H9 (cell line): ENCODE results near the gene TMEM201. TPM values are rescaled to one million over a fixed set of nuclear protein-coding genes. Genes with fewer than 3 reads are reported as not detected.

Source experiments
- DNase-seq: peaks from one replicate; pipeline ENCODE4 v3.0.0-alpha.2; 2017
- H2AFZ ChIP-seq: one replicate; pipeline ENCODE4 v1.6.1; 2013; ENCODE audit warnings: mild to moderate bottlenecking, low read length, control low read depth, moderate library complexity
- H2AK5ac ChIP-seq: 2 replicates; pipeline ENCODE4 v1.6.1; 2013; ENCODE audit warnings: low read length, control low read depth, mixed read lengths; ENCODE audit not compliant: insufficient read length
- H2BK120ac ChIP-seq: one replicate; pipeline ENCODE4 v1.6.1; 2013; ENCODE audit warnings: low read depth, mild to moderate bottlenecking, low read length, control low read depth, inconsistent platforms; ENCODE audit not compliant: poor library complexity, severe bottlenecking
- H2BK12ac ChIP-seq: 2 replicates; pipeline ENCODE4 v1.6.1; 2013; ENCODE audit warnings: low read length, control low read depth, mixed read lengths, low read depth; ENCODE audit not compliant: insufficient read length
- H2BK15ac ChIP-seq: 2 replicates; pipeline ENCODE4 v1.6.1; 2013; ENCODE audit warnings: low read depth, low read length, control low read depth
- H2BK20ac ChIP-seq: one replicate; pipeline ENCODE4 v1.6.1; 2013; ENCODE audit warnings: low read depth, mild to moderate bottlenecking, low read length, control low read depth, inconsistent platforms; ENCODE audit not compliant: poor library complexity, severe bottlenecking
- H2BK5ac ChIP-seq: 2 replicates; pipeline ENCODE4 v1.6.1; 2013; ENCODE audit warnings: low read length, control low read depth, mixed read lengths; ENCODE audit not compliant: insufficient read length
- H3K14ac ChIP-seq: 2 replicates; pipeline ENCODE4 v1.6.1; 2013; ENCODE audit warnings: low read length, control low read depth; ENCODE audit not compliant: insufficient read depth
- H3K18ac ChIP-seq: 2 replicates; pipeline ENCODE4 v1.6.1; 2013; ENCODE audit warnings: low read depth, mild to moderate bottlenecking, mixed read lengths, low read length, control low read depth; ENCODE audit not compliant: insufficient read length
- H3K23ac ChIP-seq: 2 replicates; pipeline ENCODE4 v1.6.1; 2013; ENCODE audit warnings: low read length, control low read depth, mixed read lengths, low read depth; ENCODE audit not compliant: insufficient read length
- H3K23me2 ChIP-seq: 2 replicates; pipeline ENCODE4 v1.6.1; 2013; ENCODE audit warnings: low read depth, mild to moderate bottlenecking, mixed read lengths, low read length, control low read depth; ENCODE audit not compliant: insufficient read length, poor library complexity, severe bottlenecking
- H3K27ac ChIP-seq: 2 replicates; pipeline ENCODE4 v1.5.1; 2013; ENCODE audit warnings: low read length, control low read depth, mixed read lengths, low read depth; ENCODE audit not compliant: insufficient read length
- H3K27me3 ChIP-seq: 2 replicates; pipeline ENCODE4 v1.6.1; 2013; ENCODE audit warnings: low read length, control low read depth, inconsistent platforms; ENCODE audit not compliant: insufficient read depth
- H3K4ac ChIP-seq: 2 replicates; pipeline ENCODE4 v1.6.1; 2013; ENCODE audit warnings: low read depth, mild to moderate bottlenecking, control low read depth, inconsistent platforms, low read length, moderate library complexity
- H3K4me1 ChIP-seq: 2 replicates; pipeline ENCODE4 v1.6.1; 2013; ENCODE audit warnings: low read length, control low read depth, inconsistent platforms; ENCODE audit not compliant: insufficient read depth
- H3K4me2 ChIP-seq: 2 replicates; pipeline ENCODE4 v1.6.1; 2013; ENCODE audit warnings: low read length, control low read depth, mixed read lengths; ENCODE audit not compliant: insufficient read length, insufficient read depth
- H3K56ac ChIP-seq: 2 replicates; pipeline ENCODE4 v1.6.1; 2013; ENCODE audit warnings: low read depth, mild to moderate bottlenecking, mixed read lengths, low read length, control low read depth; ENCODE audit not compliant: insufficient read length
- H3K79me1 ChIP-seq: 2 replicates; pipeline ENCODE4 v1.6.1; 2013; ENCODE audit warnings: low read depth, mild to moderate bottlenecking, moderate library complexity, low read length, control low read depth, inconsistent platforms; ENCODE audit not compliant: insufficient read depth, poor library complexity, severe bottlenecking
- H3K79me2 ChIP-seq: 2 replicates; pipeline ENCODE4 v1.6.1; 2013; ENCODE audit warnings: low read length, control low read depth, inconsistent platforms; ENCODE audit not compliant: insufficient read depth
- H3K9ac ChIP-seq: 2 replicates; pipeline ENCODE4 v1.6.1; 2013; ENCODE audit warnings: low read length, control low read depth, mixed read lengths; ENCODE audit not compliant: insufficient read length; ENCODE audit errors: extremely low read depth
- H3K9me3 ChIP-seq: one replicate; pipeline ENCODE4 v1.6.1; 2013; ENCODE audit warnings: low read depth, low read length, inconsistent platforms; ENCODE audit not compliant: control insufficient read depth
- H3T11ph ChIP-seq: one replicate; pipeline ENCODE4 v1.6.1; 2013; ENCODE audit warnings: mild to moderate bottlenecking, low read length, control low read depth, inconsistent platforms
- H4K20me1 ChIP-seq: one replicate; pipeline ENCODE4 v1.6.1; 2013; ENCODE audit not compliant: control insufficient read depth, insufficient read length, insufficient read depth
- H4K5ac ChIP-seq: 2 replicates; pipeline ENCODE4 v1.6.1; 2013; ENCODE audit warnings: low read depth, mild to moderate bottlenecking, mixed read lengths, low read length, control low read depth; ENCODE audit not compliant: insufficient read length
- H4K8ac ChIP-seq: replicated peaks from 2 replicates; pipeline ENCODE4 v1.6.1; 2013; ENCODE audit warnings: low read length, control low read depth, mixed read lengths, low read depth; ENCODE audit not compliant: insufficient read length
- H4K91ac ChIP-seq: 2 replicates; pipeline ENCODE4 v1.6.1; 2013; ENCODE audit warnings: low read depth, mild to moderate bottlenecking, moderate library complexity, mixed read lengths, low read length, control low read depth; ENCODE audit not compliant: insufficient read length
- H3K27ac Mint-ChIP-seq, 3 experiments: 2 replicates in 2 of 3; 3 replicates in 1 of 3; pipeline ENCODE4 v1.8.0; 2020 to 2021; ENCODE audit warnings: mixed read lengths in 3 of 3, mild to moderate bottlenecking in 1 of 3, moderate library complexity in 1 of 3
- H3K27me3 Mint-ChIP-seq: 2 replicates; pipeline ENCODE4 v1.8.0; 2021; ENCODE audit warnings: low read depth, mild to moderate bottlenecking, moderate library complexity, mixed read lengths
- H3K36me3 Mint-ChIP-seq, 3 experiments: 2 replicates in 2 of 3; 3 replicates in 1 of 3; pipeline ENCODE4 v1.8.0; 2020 to 2021; ENCODE audit warnings: low read depth in 3 of 3, mixed read lengths in 3 of 3; ENCODE audit not compliant: insufficient read depth in 1 of 3
- H3K4me1 Mint-ChIP-seq, 2 experiments: 2 replicates each; pipeline ENCODE4 v1.8.0; 2020; ENCODE audit warnings: mixed read lengths in 2 of 2
- H3K4me3 Mint-ChIP-seq, 2 experiments: 2 replicates in 1 of 2; 3 replicates in 1 of 2; pipeline ENCODE4 v1.8.0; 2020 to 2021; ENCODE audit warnings: mild to moderate bottlenecking in 2 of 2, mixed read lengths in 2 of 2, moderate library complexity in 1 of 2
- H3K9me3 Mint-ChIP-seq, 2 experiments: 2 replicates in 1 of 2; 3 replicates in 1 of 2; pipeline ENCODE4 v1.8.0; 2020; ENCODE audit warnings: mild to moderate bottlenecking in 2 of 2, mixed read lengths in 2 of 2, moderate library complexity in 1 of 2
- WGBS: extraction: QIAGEN DNeasy Blood & Tissue Kit; methylation state at CpG from one replicate; pipeline ENCODE4 v1.1.7; 2013; ENCODE audit warnings: missing lambda C conversion rate, low lambda C conversion rate, mixed read lengths; ENCODE audit not compliant: insufficient read length; ENCODE audit errors: extremely low coverage; 5-methylcytosine and 5-hydroxymethylcytosine counted together
- total RNA-seq: library from RNA; stranded (reverse); gene quantifications from 2 replicates; pipeline ENCODE4 v1.2.1, GENCODE V29; 2021
- TF ChIP-seq, protein P1 (sequence below): fragments of 200-600 bp; sonication (generic); conservative IDR thresholded peaks from 3 replicates; pipeline ENCODE4 v1.8.0; 2021; ENCODE audit warnings: antibody characterized with exemption, mild to moderate bottlenecking

The TMEM201 gene
- total RNA-seq, 1 experiment from 2014 or later, result 31.0 TPM

DNA sequence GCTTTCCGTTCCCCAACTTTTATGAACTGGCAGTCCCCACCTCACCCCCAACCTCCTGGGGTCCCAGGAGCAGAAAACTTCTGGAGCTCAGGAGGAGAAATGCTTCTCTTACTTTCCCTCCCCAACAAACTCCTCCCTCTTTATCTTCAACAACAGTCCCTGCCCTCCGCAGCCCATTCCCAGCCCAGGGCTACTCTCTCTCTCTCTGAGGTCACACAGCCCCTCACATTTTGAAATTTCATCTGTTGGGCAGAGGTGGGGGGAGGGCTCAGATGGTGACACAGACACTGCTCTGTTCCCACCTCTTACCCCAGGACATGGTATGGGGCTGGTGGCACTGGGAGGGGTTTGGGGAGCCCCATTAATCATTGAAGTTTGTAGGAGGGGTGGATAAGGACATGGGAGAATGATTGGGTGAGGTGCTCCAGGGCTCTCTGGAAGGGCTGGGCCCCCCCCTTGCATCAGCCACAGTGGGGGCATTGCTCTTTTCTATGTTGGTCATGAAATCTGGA lies 68.9 kb downstream of the TMEM201 start:
- no peaks in the 10 kb centered on the region for H3K9me3 ChIP-seq
- H4K20me1 ChIP-seq, result no peaks in the 10 kb centered on the region
- H2BK15ac ChIP-seq, result no peak overlapping the region; the same call in 1 of the 2 replicates
- Mint-ChIP-seq H3K4me1 (peaks cover 2 to 8% of the 10 kb centered on the region in 2 experiments; a peak in 3 of 4 replicates), H3K4me3 (no peak overlapping the region), H3K27ac (peak overlapping the region in 1 of 3 experiments; percentile 41; a peak in 2 of 7 replicates), H3K27me3 (peaks cover 34% of the 10 kb centered on the region), H3K9me3 (no peaks in the 10 kb centered on the region; a peak in 1 of 5 replicates), H3K36me3 (no peaks in the 10 kb centered on the region; a peak in 1 of 7 replicates)
- no peak overlapping the region for H2BK12ac ChIP-seq
- peaks cover 2% of the 10 kb centered on the region for H3K23me2 ChIP-seq
- no peak overlapping the region for H4K91ac ChIP-seq
- H3K9ac ChIP-seq, result no peak overlapping the region
- H2BK20ac ChIP-seq, result no peak overlapping the region
- H2AK5ac ChIP-seq, result no peak overlapping the region
- H3K56ac ChIP-seq, result no peak overlapping the region
- no peak overlapping the region for H3K4me2 ChIP-seq
- no peak overlapping the region for H2AFZ ChIP-seq
- peaks cover 5% of the 10 kb centered on the region; the same call in 1 of the 2 replicates for H3K27me3 ChIP-seq
- no peak overlapping the region for H4K8ac ChIP-seq
- H3K79me2 ChIP-seq, result no peaks in the 10 kb centered on the region
- TF ChIP-seq, protein P1, sequence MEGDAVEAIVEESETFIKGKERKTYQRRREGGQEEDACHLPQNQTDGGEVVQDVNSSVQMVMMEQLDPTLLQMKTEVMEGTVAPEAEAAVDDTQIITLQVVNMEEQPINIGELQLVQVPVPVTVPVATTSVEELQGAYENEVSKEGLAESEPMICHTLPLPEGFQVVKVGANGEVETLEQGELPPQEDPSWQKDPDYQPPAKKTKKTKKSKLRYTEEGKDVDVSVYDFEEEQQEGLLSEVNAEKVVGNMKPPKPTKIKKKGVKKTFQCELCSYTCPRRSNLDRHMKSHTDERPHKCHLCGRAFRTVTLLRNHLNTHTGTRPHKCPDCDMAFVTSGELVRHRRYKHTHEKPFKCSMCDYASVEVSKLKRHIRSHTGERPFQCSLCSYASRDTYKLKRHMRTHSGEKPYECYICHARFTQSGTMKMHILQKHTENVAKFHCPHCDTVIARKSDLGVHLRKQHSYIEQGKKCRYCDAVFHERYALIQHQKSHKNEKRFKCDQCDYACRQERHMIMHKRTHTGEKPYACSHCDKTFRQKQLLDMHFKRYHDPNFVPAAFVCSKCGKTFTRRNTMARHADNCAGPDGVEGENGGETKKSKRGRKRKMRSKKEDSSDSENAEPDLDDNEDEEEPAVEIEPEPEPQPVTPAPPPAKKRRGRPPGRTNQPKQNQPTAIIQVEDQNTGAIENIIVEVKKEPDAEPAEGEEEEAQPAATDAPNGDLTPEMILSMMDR, result no peak
- H3K14ac ChIP-seq, result no peak overlapping the region
- no peaks in the 10 kb centered on the region for H3K79me1 ChIP-seq
- no CpG with 5 or more reads among the region's 2 CpGs for WGBS
- H4K5ac ChIP-seq, result no peak overlapping the region
- H3K23ac ChIP-seq, result no peak overlapping the region
- H3K18ac ChIP-seq, result no peak overlapping the region
- no peak for DNase-seq
- no peaks in the 10 kb centered on the region for H3K4me1 ChIP-seq
- no peak overlapping the region for H2BK120ac ChIP-seq
- no peak overlapping the region for H3T11ph ChIP-seq
- H3K4ac ChIP-seq, result no peak overlapping the region
- no peak overlapping the region for H3K27ac ChIP-seq
- no peak overlapping the region for H2BK5ac ChIP-seq
